Glutamatergic neuron (in vitro differentiated cells): ENCODE results near the gene KCNJ14. TPM values are rescaled to one million over a fixed set of nuclear protein-coding genes. Genes with fewer than 3 reads are reported as not detected.

Experiments
- DNase-seq: peaks from one replicate; pipeline ENCODE4 v3.0.0; 2022
- H3K27ac Mint-ChIP-seq: one replicate; pipeline ENCODE4 v1.8.0; 2020; ENCODE audit warnings: mild to moderate bottlenecking, mixed read lengths, inconsistent platforms; ENCODE audit not compliant: unreplicated experiment
- H3K27me3 Mint-ChIP-seq: one replicate; pipeline ENCODE4 v1.8.0; 2020; ENCODE audit warnings: mild to moderate bottlenecking, moderate library complexity, mixed read lengths, inconsistent platforms; ENCODE audit not compliant: unreplicated experiment
- H3K36me3 Mint-ChIP-seq: one replicate; pipeline ENCODE4 v1.8.0; 2020; ENCODE audit warnings: mild to moderate bottlenecking, mixed read lengths, inconsistent platforms; ENCODE audit not compliant: unreplicated experiment
- H3K4me1 Mint-ChIP-seq: one replicate; pipeline ENCODE4 v1.8.0; 2020; ENCODE audit warnings: mild to moderate bottlenecking, low read depth, mixed read lengths, inconsistent platforms; ENCODE audit not compliant: unreplicated experiment
- H3K4me3 Mint-ChIP-seq: one replicate; pipeline ENCODE4 v1.8.0; 2020; ENCODE audit warnings: mild to moderate bottlenecking, mixed read lengths, inconsistent platforms; ENCODE audit not compliant: unreplicated experiment
- H3K9me3 Mint-ChIP-seq: one replicate; pipeline ENCODE4 v1.8.0; 2020; ENCODE audit warnings: mild to moderate bottlenecking, moderate library complexity, mixed read lengths, inconsistent platforms; ENCODE audit not compliant: unreplicated experiment
- CTCF ChIP-seq: fragments of 200-600 bp; sonication (generic); IDR thresholded peaks from one replicate; pipeline ENCODE4 v1.5.0; 2021; ENCODE audit not compliant: partially characterized antibody, unreplicated experiment
- total RNA-seq: library from RNA; stranded (reverse); fragmentation: NEBNext Ultra II Directional; extraction: Animal tissue kit (Norgen Biotek cat#: 25700); gene quantifications from one replicate; pipeline ENCODE4 v1.2.1, GENCODE V29; 2021; ENCODE audit not compliant: unreplicated experiment

The KCNJ14 gene
- total RNA-seq, 1 donor from 2014 or later = 1.0 TPM

- H3K27me3 Mint-ChIP-seq = peaks cover 3% of the 10 kb centered on the region
- H3K36me3 Mint-ChIP-seq = no peaks in the 10 kb centered on the region
- no peak for DNase-seq
- no peak overlapping the region for H3K4me3 Mint-ChIP-seq
- TF ChIP-seq CTCF = no peak
- H3K27ac Mint-ChIP-seq = no peak overlapping the region
- peaks cover 2% of the 10 kb centered on the region for H3K9me3 Mint-ChIP-seq
- no peaks in the 10 kb centered on the region for H3K4me1 Mint-ChIP-seq
Observed at GRCh38 chr19:48500830-48501493, 45.6 kb downstream of the KCNJ14 start.

- peaks cover 2% of the 10 kb centered on the region for H3K9me3 Mint-ChIP-seq
- peaks cover 3% of the 10 kb centered on the region for H3K27me3 Mint-ChIP-seq
- TF ChIP-seq CTCF = no peak
- H3K27ac Mint-ChIP-seq = no peak overlapping the region
- DNase-seq = no peak
- no peaks in the 10 kb centered on the region for H3K4me1 Mint-ChIP-seq
- no peak overlapping the region for H3K4me3 Mint-ChIP-seq
- no peaks in the 10 kb centered on the region for H3K36me3 Mint-ChIP-seq
Observed at GRCh38 chr19:48501494-48502349, 46.3 kb downstream of the KCNJ14 start.

- no peak overlapping the region for H3K4me3 Mint-ChIP-seq
- H3K4me1 Mint-ChIP-seq = no peaks in the 10 kb centered on the region
- H3K9me3 Mint-ChIP-seq = peaks cover 2% of the 10 kb centered on the region
- H3K27ac Mint-ChIP-seq = no peak overlapping the region
- no peak for DNase-seq
- TF ChIP-seq CTCF = no peak
- H3K27me3 Mint-ChIP-seq = no peaks in the 10 kb centered on the region
- H3K36me3 Mint-ChIP-seq = no peaks in the 10 kb centered on the region
Observed at GRCh38 chr19:48502350-48503018, 47.1 kb downstream of the KCNJ14 start.

- Mint-ChIP-seq H3K9me3 (no peaks in the 10 kb centered on the region), H3K27me3 (peaks cover 4% of the 10 kb centered on the region), H3K4me1 (peaks cover 7% of the 10 kb centered on the region), H3K4me3 (no peak overlapping the region), H3K36me3 (no peaks in the 10 kb centered on the region), H3K27ac (no peak overlapping the region)
- TF ChIP-seq CTCF = peak; percentile 66
- DNase-seq = no peak
Observed at GRCh38 chr19:48506138-48506733, 50.9 kb downstream of the KCNJ14 start.
